HTR-8/SVneo (cell line): ENCODE results near the gene PPP4R3A.
"Not testable (repeated sequence)": the region's sequence is repeated elsewhere in the genome, so short reads cannot be mapped to it uniquely, and the experiment has no call there.

ENCODE experiments used
- DNase-seq: peaks from one replicate; pipeline ENCODE4 v3.0.0; 2011; ENCODE audit warnings: low spot score, mixed read lengths; ENCODE audit not compliant: insufficient read length
- FAIRE-seq: peaks from 2 replicates; lab custom pipeline; 2011; peaks lifted over from hg19 to GRCh38; lab: Jason Lieb, UNC

The PPP4R3A gene

GRCh38 chr14:91413547-91414474 lies 96.3 kb downstream of the PPP4R3A start:
- no peak for FAIRE-seq

DNA sequence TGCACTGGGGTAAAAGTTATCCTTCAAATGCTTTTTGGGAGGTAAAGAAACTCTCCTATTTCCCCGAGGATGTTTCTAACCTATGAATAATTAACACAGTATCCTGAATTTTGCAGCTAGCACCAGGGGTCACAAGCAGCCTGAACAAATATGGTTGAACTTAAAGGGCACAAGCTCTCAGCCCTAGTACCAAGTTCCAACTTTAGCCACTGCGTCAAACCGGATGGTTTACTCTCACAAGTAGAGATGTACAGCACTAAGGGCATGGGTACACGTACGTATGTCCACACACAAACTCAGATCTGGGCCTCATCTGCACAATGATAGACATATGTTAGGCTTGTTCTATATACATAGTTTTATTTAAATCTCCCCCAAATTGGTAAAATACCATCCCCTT lies 97.2 kb downstream of the PPP4R3A start:
- no peak for DNase-seq
- no peak for FAIRE-seq

More at GRCh38 chr14:91413547-91414474, 96.3 kb downstream of the PPP4R3A start:
- no peak for DNase-seq

GRCh38 chr14:91410771-91411536 lies 99.2 kb downstream of the PPP4R3A start:
- no peak for DNase-seq
- no peak for FAIRE-seq

GRCh38 chr14:91409928-91410718 lies 100.0 kb downstream of the PPP4R3A start:
- FAIRE-seq, result no peak

GRCh38 chr14:91409240-91409639 lies 100.9 kb downstream of the PPP4R3A start:
- DNase-seq, FAIRE-seq: not testable (repeated sequence)

More at GRCh38 chr14:91409928-91410718, 100.0 kb downstream of the PPP4R3A start:
- DNase-seq, result no peak
